ENCODE measurements around the gene MYL11.
"Not testable (repeated sequence)": the region's sequence is repeated elsewhere in the genome, so short reads cannot be mapped to it uniquely, and the experiment has no call there.

MYL11 gene

GRCh38 chr16:30371248-30371816 lies 3.3 kb upstream of the MYL11 start:
- DNase-seq = no peak

DNA sequence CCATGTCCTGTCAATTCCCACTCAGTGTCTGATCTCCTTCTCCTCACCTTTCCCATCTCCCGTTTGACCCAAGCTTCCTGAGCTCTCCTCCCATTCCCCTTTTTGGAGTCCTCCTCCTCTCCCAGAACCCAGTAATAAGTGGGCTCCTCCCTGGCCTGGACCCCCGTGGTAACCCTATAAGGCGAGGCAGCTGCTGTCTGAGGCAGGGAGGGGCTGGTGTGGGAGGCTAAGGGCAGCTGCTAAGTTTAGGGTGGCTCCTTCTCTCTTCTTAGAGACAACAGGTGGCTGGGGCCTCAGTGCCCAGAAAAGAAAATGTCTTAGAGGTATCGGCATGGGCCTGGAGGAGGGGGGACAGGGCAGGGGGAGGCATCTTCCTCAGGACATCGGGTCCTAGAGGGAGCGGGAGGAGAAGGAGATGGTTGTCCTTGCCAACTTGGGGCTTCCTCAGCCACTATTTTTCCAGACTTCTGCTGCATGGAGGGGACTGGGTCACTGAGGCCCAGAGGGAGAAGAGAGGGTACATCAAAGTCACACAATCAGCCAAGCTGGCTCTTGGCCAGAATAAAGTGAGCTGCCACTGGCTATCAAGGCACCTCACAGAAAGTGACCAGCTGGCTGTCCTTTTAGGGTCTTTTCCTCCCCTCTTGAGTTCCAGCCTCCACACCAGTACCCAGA lies 2.4 kb upstream of the MYL11 start:
- no peak for DNase-seq

- DNase-seq = no peak
Measured at GRCh38 chr16:30372725-30373124, 1.9 kb upstream of the MYL11 start.

- DNase-seq = no peak
Measured at GRCh38 chr16:30375864-30376263, 1.3 kb downstream of the MYL11 start.

DNA sequence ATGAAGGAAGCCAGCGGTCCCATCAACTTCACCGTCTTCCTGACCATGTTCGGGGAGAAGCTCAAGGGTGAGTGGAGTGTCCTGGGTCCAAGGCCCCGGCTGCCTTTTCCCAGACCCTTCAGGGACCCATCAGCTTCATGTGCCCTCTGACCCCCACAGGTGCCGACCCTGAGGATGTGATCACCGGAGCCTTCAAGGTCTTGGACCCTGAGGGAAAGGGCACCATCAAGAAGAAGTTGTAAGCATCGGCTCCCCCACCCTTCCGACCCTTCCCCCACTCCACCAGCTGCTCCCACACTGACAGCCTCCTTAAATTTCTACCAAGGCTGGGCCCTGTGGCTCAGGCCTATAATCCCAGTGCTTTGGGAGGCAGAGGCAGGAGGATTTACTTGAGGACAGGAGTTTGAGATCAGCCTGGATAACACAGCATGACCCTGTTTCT lies 1.9 kb downstream of the MYL11 start:
- DNase-seq = no peak

DNA sequence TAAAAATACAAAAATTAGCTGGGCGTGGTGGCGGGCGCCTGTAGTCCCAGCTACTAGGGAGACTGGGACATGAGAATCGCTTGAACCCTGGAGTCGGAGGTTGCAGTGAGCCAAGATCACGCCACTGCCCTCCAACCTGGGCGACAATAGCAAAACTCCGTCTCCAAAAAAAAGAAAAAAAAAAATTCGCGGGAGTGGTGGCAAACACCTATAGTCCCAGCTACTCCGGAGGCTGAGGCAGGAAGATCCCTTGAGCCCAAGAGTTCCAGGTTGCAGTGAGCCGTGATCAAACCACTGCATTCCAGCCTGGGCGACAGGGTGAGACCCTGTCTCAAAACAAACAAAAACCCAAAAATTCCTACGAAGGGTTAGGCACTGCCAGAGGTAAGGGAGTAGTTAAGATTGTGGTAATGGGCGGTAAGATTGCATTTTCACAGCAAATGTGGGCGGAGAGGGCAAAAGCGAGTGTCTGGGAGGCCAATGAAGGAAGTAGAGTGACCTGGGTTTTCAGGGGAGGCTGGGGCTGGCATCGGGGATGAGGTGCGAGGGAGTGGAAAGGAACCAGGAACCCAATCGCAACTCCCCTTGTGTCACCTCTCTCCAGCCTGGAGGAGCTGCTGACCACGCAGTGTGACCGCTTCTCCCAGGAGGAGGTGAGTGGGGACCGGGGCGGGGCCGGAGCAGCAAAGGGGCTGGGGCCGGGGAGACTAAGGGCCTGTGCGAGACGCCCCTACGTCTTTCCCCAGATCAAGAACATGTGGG lies 2.6 kb downstream of the MYL11 start:
- no peak for DNase-seq

DNA sequence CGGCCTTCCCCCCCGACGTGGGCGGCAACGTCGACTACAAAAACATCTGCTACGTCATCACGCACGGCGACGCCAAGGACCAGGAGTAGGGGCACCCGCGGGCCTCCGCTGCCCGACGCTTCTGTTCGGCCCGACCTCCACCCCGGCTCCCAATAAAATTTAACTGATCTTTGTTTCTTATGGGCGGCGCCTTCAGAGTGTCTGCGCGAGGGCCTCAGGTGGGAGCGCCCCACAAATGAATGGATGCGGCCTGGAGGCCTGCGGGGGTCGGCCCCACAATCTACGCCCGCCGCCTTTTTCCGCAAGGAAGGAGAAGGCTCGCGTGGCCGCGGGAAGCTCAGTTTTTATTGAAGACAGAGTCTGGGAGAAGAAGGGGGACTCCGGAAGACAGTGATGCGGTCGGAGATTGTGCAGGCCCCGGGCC lies 3.2 kb downstream of the MYL11 start:
- peak; percentile 46 for DNase-seq

- DNase-seq = peak; percentile 91
Measured at GRCh38 chr16:30378236-30379157, 3.9 kb downstream of the MYL11 start.

GRCh38 chr16:30379158-30379783 lies 4.7 kb downstream of the MYL11 start:
- DNase-seq = no peak

DNA sequence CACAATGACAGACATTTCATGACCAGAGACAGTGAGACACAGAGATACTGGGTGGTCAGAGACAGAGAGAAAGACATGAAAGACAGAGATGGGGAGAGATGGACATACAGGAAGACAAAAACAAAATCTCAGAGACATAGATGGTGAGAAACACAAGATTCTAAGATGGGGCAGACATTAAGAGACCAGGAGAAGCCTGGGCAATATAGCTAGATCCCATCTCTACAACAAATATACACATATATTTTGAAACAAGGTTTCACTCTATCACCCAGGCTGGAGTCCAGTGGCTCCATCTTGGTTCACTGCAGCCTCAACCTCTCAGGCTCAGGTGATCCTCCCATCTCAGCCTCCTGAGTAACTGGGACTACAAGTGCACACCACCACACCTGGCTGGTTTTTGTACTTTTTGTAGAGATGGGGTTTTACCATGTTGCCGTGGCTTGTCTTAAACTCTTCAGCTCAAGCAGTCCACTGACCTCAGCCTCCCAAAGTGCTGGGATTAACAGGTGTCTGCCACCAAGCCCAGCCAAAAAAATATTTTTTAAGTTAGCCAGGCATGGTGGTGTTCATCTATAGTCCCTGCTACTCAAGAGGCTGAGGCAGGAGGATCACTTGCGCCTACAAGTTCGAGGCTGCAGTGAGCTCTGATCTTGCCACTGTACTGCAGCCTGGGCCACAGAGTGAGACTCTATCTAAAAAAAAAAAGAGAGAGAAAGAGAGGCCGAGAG lies 5.6 kb downstream of the MYL11 start:
- DNase-seq = no peak

DNA sequence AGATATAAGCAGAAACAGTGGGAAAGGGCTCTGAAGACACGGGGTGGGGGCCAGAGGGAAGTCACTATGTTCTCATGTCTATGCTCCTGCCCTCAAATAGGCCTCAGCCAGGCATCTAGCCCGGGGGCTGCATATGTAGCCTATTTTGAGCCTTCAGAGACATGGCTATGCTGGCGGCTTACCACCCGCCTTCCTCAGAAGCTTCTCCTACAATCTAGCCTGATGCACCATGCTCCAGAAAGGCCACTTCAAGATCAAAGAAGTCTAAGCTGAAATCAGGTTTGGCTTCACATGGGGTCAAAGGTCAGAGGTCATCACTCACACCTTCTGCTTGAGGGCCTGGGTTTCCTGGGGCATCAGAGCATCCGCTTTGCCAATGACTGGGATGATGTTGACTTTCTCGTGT lies 6.2 kb downstream of the MYL11 start:
- DNase-seq = no peak

DNA sequence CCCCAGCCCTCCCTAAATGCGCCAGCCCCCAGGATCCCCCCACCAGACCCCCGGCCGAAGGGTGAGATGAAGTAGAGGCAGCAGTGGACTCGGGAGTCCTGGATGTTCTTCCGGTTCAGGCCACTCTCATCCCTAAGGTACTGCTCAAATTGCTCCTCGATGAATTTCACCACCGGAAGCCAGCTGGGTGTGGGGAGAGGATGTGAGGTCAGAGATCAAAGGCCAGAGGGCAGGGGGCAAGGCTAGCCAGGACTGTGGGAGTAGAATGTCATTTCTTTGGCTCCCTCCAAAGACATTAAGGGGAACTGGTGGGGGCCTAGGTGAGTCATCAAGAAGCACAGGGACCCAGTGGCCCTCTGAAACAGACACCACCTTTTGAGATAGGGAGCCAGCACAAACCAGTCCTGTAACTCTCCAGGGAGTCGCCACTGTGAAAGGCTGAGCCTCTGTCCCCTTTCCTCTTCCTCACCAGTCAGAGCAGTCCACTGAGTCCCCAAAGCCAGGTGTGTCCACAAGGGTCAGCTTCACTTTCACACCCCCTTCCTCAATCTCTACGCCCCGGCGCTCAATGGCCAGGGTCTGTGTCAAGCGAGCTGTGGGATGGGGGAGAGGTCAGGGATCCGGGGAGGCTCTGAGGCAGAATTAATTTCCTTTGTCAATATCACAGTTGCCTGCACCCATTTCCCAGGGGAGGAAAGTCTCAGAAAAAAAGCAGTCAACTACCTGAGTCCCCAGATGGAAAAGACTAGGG lies 6.9 kb downstream of the MYL11 start:
- DNase-seq = no peak

DNA sequence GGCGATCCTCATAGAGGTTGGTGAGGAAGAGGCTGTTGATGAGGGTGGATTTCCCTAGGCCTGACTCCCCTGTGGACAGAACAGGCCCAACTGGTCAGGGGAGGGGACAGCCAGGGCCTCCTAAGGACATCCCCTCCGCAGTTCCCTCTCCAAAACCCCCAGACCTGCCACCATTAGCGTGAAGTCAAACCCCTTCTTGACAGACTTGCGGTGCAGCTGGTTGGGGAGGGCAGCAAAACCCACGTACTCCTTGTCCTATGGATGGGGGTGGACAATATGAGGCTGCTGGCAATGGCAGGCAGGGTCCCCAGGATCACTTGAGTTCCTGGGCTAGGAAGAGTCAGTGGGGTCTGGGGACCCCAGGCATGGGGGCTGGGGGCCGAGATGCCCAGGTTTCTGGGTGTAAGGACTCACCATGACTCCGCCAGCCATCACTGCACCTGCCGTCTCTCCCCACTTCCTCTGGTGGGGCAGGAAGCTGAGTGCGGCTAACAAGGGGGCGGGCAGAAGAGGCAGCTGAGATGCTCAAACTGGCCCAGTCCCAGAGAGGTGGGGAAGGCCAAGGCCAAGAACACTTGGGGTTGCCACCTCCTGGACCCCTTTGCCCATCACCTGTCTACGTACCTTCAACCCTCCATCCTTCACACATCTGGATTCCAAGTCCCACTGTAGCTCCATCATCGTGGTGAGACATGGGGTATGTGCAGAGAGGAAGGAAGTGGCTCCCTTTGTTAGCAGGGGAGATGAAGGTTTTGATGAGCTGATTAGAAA lies 7.7 kb downstream of the MYL11 start, which contains the start of gene SEPTIN1:
SEPTIN1 (minus strand) TSS at position 451 of the 771 bp plus-strand sequence; CDS start at position 432, 19 bp downstream.
- no peak for DNase-seq

GRCh38 chr16:30383521-30383920 lies 8.9 kb downstream of the MYL11 start:
- no peak for DNase-seq

- DNase-seq = no peak
Measured at GRCh38 chr16:30394592-30395154, 20.1 kb downstream of the MYL11 start.

GRCh38 chr16:30395155-30395991 lies 20.8 kb downstream of the MYL11 start, which contains the start of gene ZNF48:
Gene ZNF48, plus strand, starts transcription at chr16:30395420. Its CDS starts 375 bp downstream, at chr16:30395795.
- peak; percentile 47 for DNase-seq

GRCh38 chr16:30395992-30396585 lies 21.5 kb downstream of the MYL11 start:
- DNase-seq = peak; percentile 16

DNA sequence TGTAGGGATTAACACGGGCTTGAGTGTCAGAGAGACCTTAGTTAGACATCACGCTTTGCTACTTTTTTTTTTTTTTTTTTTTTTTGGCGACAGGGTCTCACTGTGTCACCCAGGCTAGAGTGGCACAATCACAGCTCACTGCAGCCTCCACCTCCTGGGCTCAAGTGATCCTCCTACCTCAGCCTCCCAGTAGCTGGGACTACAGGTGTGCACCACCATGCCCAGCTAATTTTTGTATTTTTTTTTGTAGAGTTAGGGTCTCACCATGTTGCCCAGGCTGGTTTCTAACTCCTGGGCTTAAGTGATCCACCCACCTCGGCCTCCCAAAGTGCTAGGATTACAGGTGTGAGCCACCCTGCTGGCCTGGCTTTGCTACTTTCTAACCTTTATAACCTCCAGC lies 22.0 kb downstream of the MYL11 start:
- not testable (repeated sequence) for DNase-seq

Measured in NCI-H1048 (cell line).